Uterus (tissue), 4 donors: Measurements from ENCODE around the gene STAG1. TPM values are rescaled to one million over a fixed set of nuclear protein-coding genes. Genes with fewer than 3 reads are reported as not detected.
"Not testable (repeated sequence)": the region's sequence is repeated elsewhere in the genome, so short reads cannot be mapped to it uniquely, and the experiment has no call there.

Experiments used
- DNase-seq, 2 donors: peaks; one replicate each; pipeline ENCODE4 v3.0.0-alpha.2; 2019 to 2020
- H3K27ac ChIP-seq, 2 donors: fragments of 200-600 bp; sonication (generic); 1 replicate in 1 of 2; 2 replicates in 1 of 2; pipeline ENCODE4 v1.5.1; 2016 to 2018
- H3K27me3 ChIP-seq, 2 donors: fragments of 200-600 bp; sonication (generic); one replicate each; pipeline ENCODE4 v1.5.1; 2018 to 2019; ENCODE audit warnings: control low read depth in 1 of 2
- H3K36me3 ChIP-seq, 2 donors: fragments of 200-600 bp; sonication (generic); one replicate each; pipeline ENCODE4 v1.5.1; 2019; ENCODE audit warnings: control low read depth in 1 of 2
- H3K4me1 ChIP-seq, 2 donors: fragments of 200-600 bp; sonication (generic); one replicate each; pipeline ENCODE4 v1.5.1; 2018 to 2019; ENCODE audit warnings: control low read depth in 1 of 2
- H3K4me3 ChIP-seq, 2 donors: fragments of 200-600 bp; sonication (generic); 1 replicate in 1 of 2; 2 replicates in 1 of 2; pipeline ENCODE4 v1.5.1; 2018 to 2019; ENCODE audit warnings: mild to moderate bottlenecking in 1 of 2
- H3K9me3 ChIP-seq, 2 donors: fragments of 200-600 bp; sonication (generic); one replicate each; pipeline ENCODE4 v1.5.1; 2019; ENCODE audit warnings: control low read depth in 1 of 2
- POLR2A ChIP-seq, 2 donors: fragments of 450-650 bp; IDR thresholded peaks; one replicate each; pipeline ENCODE4 v1.6.1; 2016; ENCODE audit warnings: antibody characterized with exemption in 2 of 2, mild to moderate bottlenecking in 1 of 2, moderate library complexity in 1 of 2
- intact Hi-C: fragments of 100-400 bp; cut with DNase I; formaldehyde crosslinking; loops from one replicate; pipeline ENCODE4 v1.15.1; 2023; ENCODE audit warnings: low total_unique reads
- total RNA-seq, 4 donors: library from RNA; depleted of rRNA in 3 of 4; stranded (reverse); fragments of >200 nt in 3 of 4; gene quantifications; one replicate each; pipeline versions ENCODE4 v1.1.0 to v1.2.4, GENCODE V29; 2014 to 2023
- TF ChIP-seq, protein P1 (sequence below), 4 experiments: fragments of 200-600 bp in 2 of 4; fragments of 450-650 bp in 2 of 4; sonication (generic) in 2 of 4; IDR thresholded peaks; one replicate each; pipeline ENCODE4 v1.5.1; 2016 to 2019; ENCODE audit warnings: antibody characterized with exemption in 4 of 4, mild to moderate bottlenecking in 2 of 4, moderate library complexity in 1 of 4
- donor health status: DM: yes; HTN: yes; CAD: no.

Gene STAG1
- total RNA-seq, 4 donors from 2014 or later, result 41.5 to 139 (median 86.0) TPM

DNA sequence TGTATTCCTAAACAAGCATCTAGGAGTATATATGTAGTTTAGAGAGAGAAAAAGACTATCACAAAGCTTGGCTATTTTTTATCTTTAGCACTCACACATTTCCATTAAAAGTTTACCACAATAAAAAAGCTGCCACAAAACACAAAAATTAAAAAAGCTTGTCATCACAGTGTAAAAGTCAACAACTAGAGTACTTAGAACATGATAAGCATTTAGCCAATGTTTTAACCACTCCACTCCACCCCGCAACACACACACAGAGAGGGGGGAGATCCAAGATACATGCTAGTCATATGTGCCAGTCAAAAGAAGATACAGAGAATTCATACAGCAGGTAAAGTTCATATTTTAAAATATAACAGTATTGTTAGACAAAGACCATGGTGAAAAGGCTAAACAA is 79.7 kb downstream of the STAG1 start:
- no peak overlapping the region for H3K27ac ChIP-seq
- no peak for DNase-seq
- intact Hi-C loops, result no loop called here
- H3K4me3 ChIP-seq, result no peak overlapping the region
- no peaks in the 10 kb centered on the region for H3K36me3 ChIP-seq
- H3K27me3 ChIP-seq, result no peaks in the 10 kb centered on the region
- H3K4me1 ChIP-seq, result no peaks in the 10 kb centered on the region
- no peaks in the 10 kb centered on the region for H3K9me3 ChIP-seq
- TF ChIP-seq POLR2A (IDR thresholded peaks at IDR 0.05), result no peak
- TF ChIP-seq, protein P1, sequence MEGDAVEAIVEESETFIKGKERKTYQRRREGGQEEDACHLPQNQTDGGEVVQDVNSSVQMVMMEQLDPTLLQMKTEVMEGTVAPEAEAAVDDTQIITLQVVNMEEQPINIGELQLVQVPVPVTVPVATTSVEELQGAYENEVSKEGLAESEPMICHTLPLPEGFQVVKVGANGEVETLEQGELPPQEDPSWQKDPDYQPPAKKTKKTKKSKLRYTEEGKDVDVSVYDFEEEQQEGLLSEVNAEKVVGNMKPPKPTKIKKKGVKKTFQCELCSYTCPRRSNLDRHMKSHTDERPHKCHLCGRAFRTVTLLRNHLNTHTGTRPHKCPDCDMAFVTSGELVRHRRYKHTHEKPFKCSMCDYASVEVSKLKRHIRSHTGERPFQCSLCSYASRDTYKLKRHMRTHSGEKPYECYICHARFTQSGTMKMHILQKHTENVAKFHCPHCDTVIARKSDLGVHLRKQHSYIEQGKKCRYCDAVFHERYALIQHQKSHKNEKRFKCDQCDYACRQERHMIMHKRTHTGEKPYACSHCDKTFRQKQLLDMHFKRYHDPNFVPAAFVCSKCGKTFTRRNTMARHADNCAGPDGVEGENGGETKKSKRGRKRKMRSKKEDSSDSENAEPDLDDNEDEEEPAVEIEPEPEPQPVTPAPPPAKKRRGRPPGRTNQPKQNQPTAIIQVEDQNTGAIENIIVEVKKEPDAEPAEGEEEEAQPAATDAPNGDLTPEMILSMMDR (IDR thresholded peaks at IDR 0.05), result no peak

DNA sequence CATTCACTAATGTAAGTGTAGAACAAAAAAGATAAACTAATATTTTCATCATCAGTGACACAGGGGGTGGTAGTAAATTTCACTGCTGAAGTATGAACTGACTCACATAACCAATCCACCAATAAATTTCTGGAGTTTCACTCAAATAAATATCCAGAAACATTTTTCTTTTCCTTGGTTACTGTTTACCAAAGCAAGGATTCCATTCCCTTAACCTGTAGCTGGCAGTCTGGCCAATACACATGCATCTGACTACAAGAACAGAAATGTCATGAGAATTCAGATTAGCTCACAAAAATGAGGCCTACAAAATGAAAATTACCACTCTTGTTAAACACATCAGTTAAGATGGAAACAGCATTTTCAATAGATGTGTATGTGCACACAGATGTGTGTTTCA is 80.3 kb downstream of the STAG1 start:
- Histone ChIP-seq H3K9me3 (no peaks in the 10 kb centered on the region), H3K4me3 (no peak overlapping the region), H3K27me3 (no peaks in the 10 kb centered on the region), H3K27ac (no peak overlapping the region), H3K36me3 (no peaks in the 10 kb centered on the region), H3K4me1 (no peaks in the 10 kb centered on the region)
- intact Hi-C loops, result no loop called here
- TF ChIP-seq POLR2A (IDR thresholded peaks at IDR 0.05), result no peak
- TF ChIP-seq, protein P1 (IDR thresholded peaks at IDR 0.05), result no peak
- DNase-seq, result no peak

DNA sequence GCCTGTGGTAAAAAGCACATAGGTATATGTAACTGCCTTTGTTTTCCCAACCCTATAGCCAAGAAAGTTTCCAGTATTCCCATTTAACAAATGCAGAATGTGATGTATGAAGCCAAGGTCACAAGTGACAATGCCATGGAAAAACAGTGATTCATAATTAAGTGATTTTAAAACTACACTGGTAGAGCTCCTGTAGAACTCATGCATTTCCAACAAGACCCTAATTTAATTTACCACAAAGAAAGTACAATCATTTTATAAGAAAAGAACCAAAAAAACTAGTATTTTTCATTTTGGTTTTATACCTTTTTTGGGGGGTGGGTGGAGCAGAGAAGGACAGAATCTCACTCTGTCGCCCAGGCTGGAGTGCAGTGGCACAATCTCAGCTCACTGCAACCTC is 82.0 kb downstream of the STAG1 start:
- Histone ChIP-seq H3K9me3 (no peaks in the 10 kb centered on the region), H3K4me1 (no peaks in the 10 kb centered on the region), H3K36me3 (no peaks in the 10 kb centered on the region), H3K27me3 (no peaks in the 10 kb centered on the region), H3K27ac (no peak overlapping the region), H3K4me3 (no peak overlapping the region)
- no peak for TF ChIP-seq POLR2A (IDR thresholded peaks at IDR 0.05)
- TF ChIP-seq, protein P1 (IDR thresholded peaks at IDR 0.05), result no peak
- intact Hi-C loops, result no loop called here
- no peak for DNase-seq

DNA sequence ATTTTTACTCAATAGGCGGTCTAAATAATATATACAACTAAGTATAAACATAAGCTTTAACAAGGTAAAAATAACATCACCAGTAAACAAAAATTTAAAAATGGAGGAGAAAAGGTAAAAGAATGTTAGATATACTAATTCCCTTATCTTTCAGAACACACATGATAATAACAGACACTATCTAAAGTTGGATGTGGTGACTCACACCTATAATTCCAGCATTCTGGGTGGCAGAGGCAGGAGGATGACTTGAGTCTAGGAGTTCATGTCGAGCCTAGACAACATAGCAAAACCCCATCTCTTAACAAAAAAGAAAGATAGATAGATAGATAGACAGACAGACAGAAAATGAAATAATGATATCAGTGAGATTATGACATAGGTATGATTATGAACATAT is 85.1 kb downstream of the STAG1 start:
- TF ChIP-seq, protein P1 (IDR thresholded peaks at IDR 0.05), result no peak
- TF ChIP-seq POLR2A (IDR thresholded peaks at IDR 0.05), result no peak
- no peak overlapping the region for H3K4me3 ChIP-seq
- no peaks in the 10 kb centered on the region for H3K9me3 ChIP-seq
- no peak for DNase-seq
- no peaks in the 10 kb centered on the region for H3K36me3 ChIP-seq
- intact Hi-C loops, result no loop called here
- no peak overlapping the region for H3K27ac ChIP-seq
- no peaks in the 10 kb centered on the region for H3K4me1 ChIP-seq
- no peaks in the 10 kb centered on the region for H3K27me3 ChIP-seq

DNA sequence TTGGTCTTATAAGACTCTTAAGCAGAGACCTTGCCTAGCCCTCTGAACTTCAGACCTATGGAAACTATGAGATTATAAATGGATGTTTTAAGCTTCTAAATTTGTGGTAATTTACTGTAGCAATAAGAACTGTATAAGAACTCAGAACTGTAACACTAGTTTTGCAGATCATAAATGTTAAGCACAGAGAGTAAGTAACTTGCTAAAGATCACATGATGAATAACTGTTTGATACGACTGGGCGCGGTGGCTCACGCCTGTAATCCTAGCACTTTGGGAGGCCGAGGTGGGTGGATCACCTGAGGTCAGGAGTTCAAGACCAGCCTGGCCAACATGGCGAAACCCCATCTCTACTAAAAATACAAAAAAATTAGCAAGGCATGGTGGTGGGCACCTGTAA is 85.9 kb downstream of the STAG1 start:
- H3K4me1 ChIP-seq, DNase-seq, intact Hi-C loops: not testable (repeated sequence)

DNA sequence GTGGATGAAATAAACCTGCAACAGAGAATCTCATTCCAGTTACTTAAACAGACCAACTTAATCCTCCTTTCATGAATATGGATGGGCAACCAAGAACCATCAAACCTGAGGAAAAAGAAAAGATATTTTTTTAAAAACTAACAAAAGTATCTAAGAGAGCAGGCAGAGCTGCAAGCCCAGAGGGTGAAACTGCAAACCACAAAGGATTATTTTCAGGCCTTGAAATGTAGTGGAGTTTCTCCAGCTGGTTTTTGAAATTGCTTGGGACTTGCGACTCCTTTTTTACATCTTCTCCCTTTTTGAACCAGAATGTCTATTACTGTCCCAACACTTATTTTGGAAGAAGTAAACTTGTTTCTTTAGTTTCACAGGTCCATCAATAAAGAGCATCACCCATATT is 87.4 kb downstream of the STAG1 start:
- Histone ChIP-seq H3K27me3 (no peaks in the 10 kb centered on the region), H3K9me3 (no peaks in the 10 kb centered on the region), H3K36me3 (no peaks in the 10 kb centered on the region), H3K4me1 (no peaks in the 10 kb centered on the region), H3K4me3 (no peak overlapping the region), H3K27ac (no peak overlapping the region)
- intact Hi-C loops, result no loop called here
- no peak for TF ChIP-seq POLR2A (IDR thresholded peaks at IDR 0.05)
- TF ChIP-seq, protein P1 (IDR thresholded peaks at IDR 0.05), result no peak
- DNase-seq, result no peak

More for the DNA sequence above, 85.9 kb downstream of the STAG1 start:
- H3K27me3 ChIP-seq, H3K27ac ChIP-seq, H3K36me3 ChIP-seq, H3K4me3 ChIP-seq, H3K9me3 ChIP-seq: not testable (repeated sequence)
